CD1c-positive myeloid dendritic cell (primary cell): ENCODE data around the gene AFAP1L1.
A peak's percentile ranks its signal among the peaks of the same experiment; 100 is the strongest.

Source experiments
- DNase-seq: peaks from one replicate; pipeline ENCODE4 v3.0.0-alpha.2; 2016; ENCODE audit errors: extremely low spot score

Gene AFAP1L1

DNA sequence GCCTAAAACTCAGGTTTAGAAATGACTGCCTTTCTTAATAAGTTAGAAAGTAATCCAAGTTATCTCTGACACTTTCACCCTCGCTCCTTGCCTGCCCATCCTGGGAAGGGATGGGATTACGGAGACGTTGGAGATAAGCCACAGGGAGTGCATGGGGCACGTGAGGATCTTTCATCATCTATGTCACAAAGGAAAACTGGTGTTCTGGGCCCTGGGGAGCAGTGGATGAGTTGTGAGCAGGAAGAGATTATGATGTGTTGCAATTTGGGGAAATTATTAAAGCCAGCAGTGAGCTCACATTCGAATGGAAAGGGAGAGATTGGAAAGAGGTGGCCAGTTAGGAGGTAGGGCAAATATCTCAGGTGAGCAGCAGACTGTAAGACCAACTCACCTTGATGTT is 12.8 kb downstream of the AFAP1L1 start:
- no peak for DNase-seq

DNA sequence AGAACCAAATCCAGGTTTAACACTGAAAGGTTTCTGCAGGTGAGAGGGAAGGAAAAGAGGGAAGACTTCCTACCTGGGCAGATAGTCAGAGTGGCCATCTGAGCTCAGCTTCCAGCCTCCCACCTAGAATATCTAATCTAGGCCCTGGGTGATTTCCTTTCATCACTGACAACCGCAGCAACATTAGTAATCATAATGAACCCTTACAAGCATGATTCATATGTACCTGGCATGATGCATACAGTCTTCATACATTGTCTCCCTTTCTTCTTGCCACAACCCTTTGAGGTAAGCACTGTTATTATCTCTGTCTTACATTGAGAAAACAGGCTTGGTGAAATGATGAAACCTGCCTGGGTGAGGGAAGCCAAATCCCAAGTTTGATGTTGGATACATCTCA is 13.5 kb downstream of the AFAP1L1 start:
- DNase-seq: no peak

DNA sequence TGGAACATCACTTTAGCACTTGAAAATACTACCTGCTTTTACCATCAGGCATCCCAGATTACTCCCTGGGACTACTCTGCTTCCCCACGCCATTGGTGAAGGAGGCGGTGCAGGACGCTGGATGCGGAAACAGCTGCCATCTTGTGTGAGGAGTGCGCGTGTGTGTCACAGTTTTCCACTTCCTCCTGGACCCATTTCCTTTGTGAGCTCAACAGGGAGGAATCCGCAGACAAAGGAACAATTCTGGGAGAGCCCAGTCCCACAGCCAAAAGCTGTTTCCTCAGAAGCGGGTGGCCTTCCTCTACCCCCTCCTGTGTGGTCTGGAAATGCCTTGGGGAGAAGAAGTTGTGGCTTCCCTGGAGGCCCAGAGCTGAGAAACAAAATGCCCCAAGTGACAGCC is 16.8 kb downstream of the AFAP1L1 start:
- DNase-seq: peak; percentile 71

DNA sequence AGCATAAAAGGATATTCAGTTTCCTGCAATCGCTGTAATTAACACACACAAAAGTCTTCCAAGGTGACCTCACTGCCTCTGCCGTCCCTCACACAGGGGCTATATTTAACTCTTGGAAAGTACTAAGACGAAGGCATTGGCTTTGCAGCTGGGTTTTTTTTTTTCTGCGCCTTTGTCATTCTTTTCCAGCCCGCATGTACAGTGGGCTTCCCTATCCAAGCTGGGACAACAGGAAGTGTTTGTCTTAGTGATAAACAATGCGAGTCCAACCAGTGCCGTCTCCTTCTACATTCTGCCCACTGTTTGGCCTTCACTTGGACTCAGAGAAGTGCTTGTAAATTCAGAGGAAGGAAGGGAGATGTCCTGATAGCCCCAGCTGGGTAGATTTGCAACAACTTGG is 17.6 kb downstream of the AFAP1L1 start:
- no peak for DNase-seq

DNA sequence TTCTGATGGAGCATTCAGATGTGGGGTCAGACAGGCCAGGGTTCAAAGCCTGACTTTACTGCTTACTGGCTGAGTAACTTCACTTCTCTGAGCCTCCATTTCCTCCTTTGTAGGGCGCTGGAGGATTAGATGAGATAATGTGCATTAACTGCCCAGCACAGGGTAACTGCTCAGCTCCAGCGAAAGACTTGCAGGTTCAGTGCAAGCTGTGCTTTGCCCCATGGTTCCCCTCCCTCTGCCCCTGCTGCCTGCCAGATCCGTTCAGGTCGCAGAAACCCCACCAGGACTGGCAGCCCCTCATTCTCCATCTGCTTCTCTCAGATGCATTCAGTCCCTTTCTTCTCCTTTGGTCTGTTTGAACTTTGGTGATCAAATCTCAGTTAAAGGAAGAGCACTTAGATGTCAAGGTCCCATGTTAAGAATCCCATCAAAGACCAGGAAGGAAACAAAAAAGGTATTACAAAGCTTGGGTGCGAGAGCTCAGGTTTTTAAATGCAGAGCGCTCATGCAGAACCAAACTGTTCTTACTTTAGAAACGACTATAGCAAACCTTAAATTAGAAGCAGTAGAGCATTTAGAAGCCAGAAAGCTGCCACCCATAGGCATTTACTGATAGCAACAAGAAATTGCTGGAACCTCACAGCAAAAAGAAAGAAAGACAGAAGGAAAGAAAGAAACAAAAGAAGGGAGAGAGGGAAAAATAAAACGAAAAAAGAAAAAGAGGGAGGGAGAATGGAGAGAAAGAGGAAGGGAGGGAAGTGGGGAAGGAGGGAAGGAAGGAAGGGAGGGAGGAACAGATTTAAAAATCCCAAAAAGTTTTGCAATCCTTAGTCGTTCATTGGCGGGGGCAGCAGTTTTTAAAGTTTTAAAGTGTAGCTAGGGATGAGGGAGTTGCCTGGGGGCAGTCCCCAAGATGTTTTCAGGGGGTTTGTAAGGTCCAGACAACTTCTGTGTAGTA is 23.5 kb downstream of the AFAP1L1 start:
- DNase-seq: no peak

DNA sequence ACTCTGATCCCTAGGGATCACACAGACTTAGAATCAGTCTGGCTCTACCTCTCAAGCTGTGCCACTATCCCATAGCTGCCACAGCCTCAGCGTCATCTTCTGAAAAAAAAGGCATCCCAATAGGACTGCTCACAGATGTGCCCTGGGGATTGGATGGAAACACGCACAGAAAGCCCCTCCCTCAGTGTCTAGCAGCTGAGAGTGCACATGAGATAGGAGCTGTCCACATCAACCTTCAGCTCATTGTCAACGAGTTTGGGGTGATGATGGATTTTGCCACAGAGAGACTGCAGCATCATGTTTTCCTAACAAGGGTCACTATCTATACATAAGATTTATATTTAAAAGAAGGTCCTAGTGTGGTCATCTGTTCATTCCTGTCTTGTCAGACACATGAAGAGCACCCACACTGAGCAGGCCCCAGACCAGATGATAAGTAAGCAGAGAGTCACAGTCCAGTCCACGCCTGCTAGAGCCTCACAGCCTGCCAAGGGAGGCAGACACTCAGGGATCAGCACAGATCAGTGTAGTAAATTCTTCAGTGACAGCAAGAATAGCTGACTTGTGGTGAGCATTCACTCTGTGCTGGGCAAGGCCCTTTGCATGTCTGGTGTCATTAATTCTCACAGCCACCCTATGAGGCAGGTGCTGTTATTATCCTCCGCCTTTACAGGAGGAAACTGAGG is 25.8 kb downstream of the AFAP1L1 start:
- no peak for DNase-seq

DNA sequence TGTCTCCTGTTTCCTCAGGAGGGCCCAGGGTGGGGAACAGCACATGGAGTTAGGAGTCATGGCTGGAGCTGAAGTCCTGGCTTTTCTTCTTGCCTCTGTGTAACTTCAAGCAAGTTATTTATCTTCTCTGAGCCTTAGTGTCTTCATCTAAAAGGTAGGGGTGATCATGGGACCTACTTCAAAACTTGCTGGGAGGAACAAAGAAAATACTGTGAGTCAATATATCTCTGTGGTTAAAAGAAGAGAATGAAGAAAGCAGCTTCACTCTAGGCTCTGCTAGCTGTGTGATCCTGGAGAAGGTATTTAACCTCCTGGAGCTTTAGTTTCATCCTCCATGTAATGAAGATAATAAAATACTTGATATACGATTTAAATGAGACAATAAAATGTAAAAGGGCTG is 26.5 kb downstream of the AFAP1L1 start:
- DNase-seq: no peak

DNA sequence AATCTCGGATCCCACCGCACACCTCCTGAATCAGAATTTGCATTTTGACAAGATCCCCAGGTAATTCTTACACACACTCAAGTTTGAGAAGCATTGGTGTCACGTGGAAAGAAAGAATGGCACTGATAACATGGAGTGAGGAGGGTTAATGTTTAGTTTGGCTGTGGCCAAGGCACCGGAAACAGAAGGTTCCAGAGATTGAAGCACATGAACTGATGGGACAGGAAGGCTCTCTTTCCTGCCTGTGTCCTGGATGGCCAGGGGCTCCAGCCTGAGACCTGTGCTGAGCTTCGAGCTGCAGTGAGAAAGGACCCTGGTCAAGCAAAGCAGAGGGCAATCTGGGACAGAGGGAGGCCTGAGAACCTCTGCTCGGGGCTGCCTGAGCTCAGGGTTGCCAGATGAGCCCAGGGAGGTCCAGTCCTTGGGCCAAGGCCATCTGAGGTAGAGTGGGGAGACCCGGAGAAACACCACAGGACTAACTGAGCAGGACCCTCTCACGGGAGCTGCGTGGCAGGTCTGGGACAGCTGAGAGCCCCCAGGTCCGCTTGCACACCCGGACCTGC is 27.3 kb downstream of the AFAP1L1 start:
- DNase-seq: no peak

DNA sequence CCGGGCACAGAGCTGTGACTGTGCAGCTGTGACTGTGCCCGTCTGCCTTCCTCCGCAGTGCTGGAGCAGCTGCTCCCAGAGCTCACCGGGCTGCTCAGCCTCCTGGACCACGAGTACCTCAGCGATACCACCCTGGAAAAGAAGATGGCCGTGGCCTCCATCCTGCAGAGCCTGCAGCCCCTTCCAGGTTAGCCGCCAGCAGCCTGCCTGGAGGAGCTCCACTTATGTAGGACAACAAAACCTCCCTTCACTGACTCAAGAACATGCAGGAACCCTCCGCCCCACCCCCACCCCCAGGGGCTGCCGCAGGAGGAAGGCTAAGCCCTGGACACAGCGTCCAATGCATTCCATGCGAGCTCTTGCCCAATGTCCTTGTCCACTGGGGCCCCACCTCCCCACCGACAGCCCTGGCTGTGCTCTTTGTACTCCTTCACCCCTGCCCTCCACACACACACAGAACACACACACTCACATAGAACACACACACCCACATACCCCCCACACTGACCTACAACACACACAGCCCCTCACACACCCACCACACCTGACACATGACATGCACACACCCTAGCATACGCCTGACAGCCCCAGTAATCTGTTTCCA is 27.9 kb downstream of the AFAP1L1 start:
- no peak for DNase-seq

DNA sequence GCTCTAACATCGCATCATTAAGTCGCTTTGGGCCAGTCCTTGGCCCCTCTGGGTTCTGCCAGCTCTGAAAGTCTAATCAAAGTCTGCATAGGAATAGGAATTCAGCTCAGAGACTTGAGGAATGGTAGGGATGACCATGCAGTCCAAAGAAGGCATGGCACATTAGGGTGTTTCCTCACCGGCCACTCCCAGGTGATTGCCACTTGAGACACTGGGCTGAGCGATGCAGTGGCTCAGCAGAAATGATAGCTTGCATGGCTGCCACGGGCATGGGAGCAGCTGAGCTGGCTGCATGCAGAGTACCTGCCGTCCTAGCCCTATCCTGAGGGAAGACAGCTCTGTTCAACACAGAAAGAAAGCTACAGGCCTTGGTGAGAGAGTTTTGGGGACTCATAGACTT is 28.8 kb downstream of the AFAP1L1 start:
- no peak for DNase-seq

DNA sequence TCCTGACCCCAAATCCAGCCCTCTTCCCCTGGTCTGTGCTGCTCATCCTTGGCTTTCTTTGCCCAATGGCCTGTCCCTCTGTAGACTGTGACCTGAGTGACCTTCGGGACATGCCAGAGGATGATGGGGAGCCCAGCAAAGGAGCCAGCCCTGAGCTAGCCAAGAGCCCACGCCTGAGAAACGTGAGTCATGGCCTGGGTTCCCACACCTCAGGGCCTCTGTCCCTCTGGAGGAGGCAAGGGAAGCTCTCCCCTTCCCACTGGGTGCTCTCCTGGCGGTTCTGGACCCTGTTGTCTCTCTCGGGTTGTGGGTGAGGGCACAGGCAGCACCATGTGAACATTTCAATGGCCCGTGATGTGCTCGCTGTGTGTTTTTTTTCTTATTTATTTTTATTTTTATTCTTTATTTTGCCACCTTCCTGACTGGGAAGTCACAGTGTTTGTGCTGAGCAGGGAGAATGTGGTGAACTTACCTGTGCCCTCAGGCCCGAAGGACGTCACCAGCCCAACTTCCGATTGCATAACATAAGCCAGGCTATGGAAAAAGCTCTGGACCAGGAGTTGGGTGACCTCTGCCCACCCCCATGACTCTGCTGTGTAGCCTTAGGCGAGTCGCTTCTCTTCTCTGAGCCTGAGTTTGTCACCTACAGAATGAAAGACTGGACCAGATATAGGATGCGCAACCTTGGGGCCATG is 29.5 kb downstream of the AFAP1L1 start:
- no peak for DNase-seq

DNA sequence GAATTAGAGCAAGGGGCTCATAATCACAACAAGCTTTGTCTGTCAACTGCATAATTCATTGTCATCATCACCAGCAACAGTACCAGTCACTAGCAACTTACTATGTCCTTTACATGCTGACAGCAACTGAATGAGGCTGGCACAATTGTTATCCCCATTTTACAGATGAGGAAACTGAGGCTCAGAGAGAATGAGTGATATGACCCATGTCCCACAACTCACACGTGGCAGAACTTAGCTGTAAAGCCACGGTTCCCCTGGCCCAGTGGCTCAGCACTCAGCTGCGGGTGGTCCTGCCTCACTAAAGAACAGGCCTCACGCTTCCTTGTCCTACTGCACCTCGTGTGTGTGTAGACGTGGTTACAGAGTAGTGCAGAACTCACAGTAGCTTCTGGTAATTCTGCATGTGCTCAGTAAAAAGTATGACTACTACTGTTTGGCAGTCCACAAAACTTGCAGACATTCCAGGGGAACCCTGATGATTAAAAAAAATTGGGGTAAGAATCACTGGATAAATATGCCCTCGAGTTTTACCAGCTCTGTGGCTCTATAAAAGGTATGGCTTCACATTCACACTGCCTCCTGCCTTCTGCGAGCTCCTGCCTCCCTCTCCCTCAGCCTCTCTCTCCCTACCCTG is 30.2 kb downstream of the AFAP1L1 start:
- no peak for DNase-seq

DNA sequence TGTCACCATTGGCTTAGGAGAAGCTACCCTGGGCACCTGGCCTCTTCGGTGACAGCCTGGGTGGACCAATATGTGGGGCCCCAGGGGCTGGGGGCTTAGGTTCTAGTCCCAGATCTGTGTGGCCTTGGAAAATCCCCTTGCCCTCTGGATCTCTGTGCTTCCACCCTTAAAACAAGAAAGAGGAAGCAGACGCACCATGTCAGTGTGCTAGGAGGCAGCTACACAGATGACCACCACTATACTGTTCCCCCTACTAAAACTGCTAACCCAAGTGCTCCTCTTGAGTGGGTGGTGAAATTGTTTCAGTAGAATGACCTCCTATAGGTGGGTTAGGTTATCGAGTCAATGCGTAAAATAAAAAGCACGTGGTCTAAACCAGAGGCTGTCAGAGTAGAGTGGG is 31.0 kb downstream of the AFAP1L1 start:
- peak; percentile 17 for DNase-seq

DNA sequence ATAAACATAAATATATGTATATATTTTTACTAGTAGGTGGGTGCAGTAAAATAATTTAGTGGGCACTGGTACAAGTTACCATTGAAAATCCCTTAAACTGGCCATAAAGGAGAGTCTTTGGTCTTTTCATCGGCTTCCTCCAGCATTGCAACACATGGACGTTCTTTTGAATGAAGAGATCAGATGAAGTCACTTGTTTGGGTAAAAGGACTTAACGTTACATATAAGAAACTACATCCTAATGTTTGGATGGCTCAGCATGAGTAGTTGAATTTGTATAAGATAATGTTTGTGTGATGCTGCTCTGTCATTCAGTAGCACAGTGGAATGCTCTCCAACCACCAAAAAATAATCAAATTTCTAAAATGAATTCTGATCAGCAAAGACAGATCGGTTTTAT is 31.6 kb downstream of the AFAP1L1 start:
- DNase-seq: no peak

DNA sequence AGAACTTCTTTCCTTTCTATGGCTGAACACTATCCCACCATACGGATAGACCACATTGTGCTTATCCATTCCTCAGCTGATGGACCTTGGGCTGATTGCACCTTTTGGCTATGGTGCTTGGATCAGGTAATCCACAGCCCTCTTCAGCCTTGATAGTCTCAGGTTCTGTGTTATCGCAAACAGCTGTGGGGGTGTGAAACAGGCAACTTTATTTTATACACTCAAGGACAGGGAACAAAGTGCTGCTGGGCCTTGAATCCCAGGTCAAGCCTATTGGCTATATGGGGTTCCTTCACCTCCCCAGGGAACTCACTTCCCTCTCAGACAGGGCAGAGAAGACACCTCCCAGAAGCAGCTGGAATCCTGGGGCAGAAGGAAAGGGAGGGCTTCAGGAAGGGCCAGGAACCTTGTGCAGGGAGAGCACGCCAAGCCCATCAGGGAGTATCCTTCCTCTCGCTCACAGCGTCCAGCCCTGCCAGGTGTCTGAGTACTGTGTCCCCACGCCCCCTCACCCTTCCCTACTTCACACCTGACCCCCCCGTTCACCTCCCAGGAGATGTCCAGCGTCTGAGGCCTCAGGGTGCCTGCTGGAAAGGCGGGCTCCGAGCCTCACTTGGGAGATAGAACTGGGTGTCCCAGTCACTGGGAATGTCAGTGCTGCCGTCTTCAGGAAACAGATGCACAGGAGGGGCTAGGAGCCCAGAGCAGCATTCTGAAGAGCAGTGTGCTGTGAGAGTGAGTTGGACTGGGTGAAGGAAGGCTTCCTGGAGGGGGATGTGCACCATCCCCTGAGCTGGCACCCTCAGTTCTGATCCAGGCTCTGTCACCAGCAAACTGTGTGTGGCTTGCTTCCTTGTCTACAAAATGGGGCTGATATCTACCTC is 32.8 kb downstream of the AFAP1L1 start:
- no peak for DNase-seq

DNA sequence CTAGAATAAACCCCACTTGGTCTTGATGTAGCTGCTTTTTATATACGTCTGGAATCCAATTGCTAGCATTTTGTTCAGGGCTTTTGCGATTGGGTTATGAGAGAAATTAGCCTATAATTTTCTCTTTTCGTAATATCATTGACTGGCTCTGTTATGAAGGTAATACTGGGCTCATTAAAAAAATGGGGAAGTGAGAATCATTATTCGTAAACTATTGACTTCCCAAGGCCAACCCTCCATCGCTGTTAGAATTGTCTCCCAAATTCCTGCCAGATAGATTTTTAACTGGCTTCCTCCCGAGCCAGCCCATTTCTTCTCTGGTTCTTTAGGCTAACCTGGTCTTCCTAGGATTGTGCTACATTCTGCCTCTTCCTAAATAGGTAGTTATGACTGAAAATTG is 37.7 kb downstream of the AFAP1L1 start:
- no peak for DNase-seq

DNA sequence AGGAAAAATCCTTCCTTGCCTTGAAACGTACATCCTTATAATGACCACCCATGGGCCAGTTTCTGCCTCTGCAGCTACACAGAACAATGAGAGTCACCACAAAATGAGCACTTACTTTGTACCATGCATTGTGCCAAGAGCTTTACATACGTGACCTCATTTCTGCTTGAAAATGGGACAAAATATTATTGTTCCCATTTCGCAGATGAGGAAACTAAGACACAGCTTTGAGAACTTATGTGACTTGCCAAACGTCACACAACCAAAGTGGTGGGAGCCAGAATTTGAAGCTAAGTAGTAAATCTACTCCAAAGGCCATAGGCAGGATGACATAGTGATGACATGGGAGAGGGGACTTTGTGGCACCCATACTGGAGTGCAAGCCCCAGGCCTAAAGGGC is 38.8 kb downstream of the AFAP1L1 start:
- no peak for DNase-seq

DNA sequence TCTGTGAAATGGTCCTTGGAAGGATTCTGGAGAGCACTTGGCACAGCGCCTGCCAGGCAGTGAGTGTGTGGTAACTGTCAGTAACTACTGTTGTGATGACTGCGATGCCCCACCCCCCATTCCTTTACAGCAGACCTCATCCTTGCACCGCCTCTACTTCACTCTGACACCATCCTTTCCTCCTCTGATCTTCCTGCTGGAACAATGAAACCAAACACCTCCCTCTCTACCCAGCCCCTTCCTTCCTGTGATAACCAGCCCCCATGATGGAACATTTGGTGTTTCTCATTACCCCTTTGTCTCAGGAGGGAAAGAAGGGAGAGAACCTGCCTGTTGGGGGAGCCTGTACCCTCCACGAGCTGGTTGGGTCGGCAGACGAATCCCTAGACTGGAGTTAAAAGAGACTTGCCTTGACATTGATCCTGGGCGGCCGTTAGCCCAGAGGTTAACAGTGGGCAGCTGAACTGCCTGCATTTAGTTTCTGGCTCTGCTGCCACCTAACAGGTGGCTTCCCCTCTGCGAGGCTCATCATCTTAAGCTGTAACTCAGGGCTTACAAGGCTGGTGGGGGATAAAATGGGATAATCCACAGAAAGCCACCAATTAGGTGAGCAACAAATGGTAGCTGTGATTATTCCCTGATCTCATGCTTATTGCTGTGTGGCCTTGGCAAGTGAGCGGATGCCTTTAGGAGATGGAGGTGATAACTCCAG is 39.4 kb downstream of the AFAP1L1 start:
- DNase-seq: no peak

DNA sequence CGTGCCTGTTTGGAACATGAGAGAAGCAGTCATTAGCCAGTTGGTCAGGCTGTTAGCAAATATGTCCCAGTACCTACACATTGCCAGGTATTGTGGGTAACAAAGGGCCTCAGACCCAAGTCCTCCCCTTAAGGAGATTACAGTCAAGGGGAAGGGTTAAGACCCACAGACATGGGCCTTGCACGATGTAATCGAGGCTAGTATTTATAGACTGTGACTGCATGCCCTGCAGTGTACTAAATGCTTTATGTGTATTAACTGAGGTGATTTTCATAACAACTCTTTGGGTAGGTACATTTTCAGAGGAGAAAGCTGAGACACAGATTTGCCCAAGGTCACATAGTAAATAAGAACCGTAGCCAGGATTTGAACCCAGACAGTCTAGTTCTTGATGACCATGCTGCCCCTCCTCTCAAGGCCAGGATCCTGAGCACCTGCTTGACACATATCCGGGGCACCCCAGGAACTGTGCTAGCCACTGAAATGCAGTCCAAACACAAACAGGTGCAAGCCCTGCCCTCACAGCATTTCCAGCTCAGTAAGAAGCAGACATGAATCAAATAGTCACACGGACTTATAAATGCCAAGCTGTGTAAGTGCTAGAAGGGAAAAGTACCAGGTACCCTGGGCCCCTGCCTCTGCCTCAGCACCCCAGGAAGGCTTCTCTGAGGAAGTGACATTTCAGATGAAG is 41.6 kb downstream of the AFAP1L1 start:
- no peak for DNase-seq
